BJ (cell line): ENCODE data around the gene CORO2A. TPM values are rescaled to one million over a fixed set of nuclear protein-coding genes. Genes with fewer than 3 reads are reported as not detected.

Source experiments
- CTCF ChIA-PET: fragments of 350-600 bp; formaldehyde crosslinking; extraction: SDS; loops from one replicate; lab custom pipeline; 2021; ENCODE audit warnings: antibody characterized with exemption, inconsistent platforms; lab: Yijun Ruan, JAX
- POLR2A ChIA-PET: fragments of 300-600 bp; sonication (Branson Sonifier 250); formaldehyde crosslinking; extraction: SDS; loops from one replicate; lab custom pipeline; 2021; ENCODE audit warnings: antibody characterized with exemption; lab: Charles Lee
- DNase-seq: peaks from one replicate; pipeline ENCODE4 v3.0.0-alpha.2; 2011; ENCODE audit warnings: low read depth
- H3K27me3 ChIP-seq: 2 replicates; pipeline ENCODE4 v1.6.0; 2011; ENCODE audit warnings: low read length; ENCODE audit not compliant: control insufficient read depth, insufficient read depth
- H3K36me3 ChIP-seq: 2 replicates; pipeline ENCODE4 v1.5.1; 2011; ENCODE audit warnings: low read length; ENCODE audit not compliant: control insufficient read depth, insufficient read depth
- H3K4me3 ChIP-seq: 2 replicates; pipeline ENCODE4 v1.5.1; 2011; ENCODE audit warnings: low read depth, mild to moderate bottlenecking, control low read depth, low read length
- CTCF ChIP-seq: IDR thresholded peaks from 2 replicates; pipeline ENCODE4 v1.5.1; 2011; ENCODE audit warnings: low read depth, mild to moderate bottlenecking, control low read depth, inconsistent platforms, low read length, moderate library complexity; ENCODE audit not compliant: insufficient read depth
- polyA plus RNA-seq: library from polyadenylated mRNA; depleted of rRNA; stranded (reverse); fragments of >200 nt; gene quantifications from 2 replicates; pipeline ENCODE4 v1.2.3, GENCODE V29; 2011

The CORO2A gene
- polyA plus RNA-seq, 1 experiment = 1.5 TPM

- Histone ChIP-seq H3K27me3 (no peaks in the 10 kb centered on the region), H3K4me3 (peak overlapping the region; percentile 17; the same call in 1 of the 2 replicates), H3K36me3 (peaks cover 4% of the 10 kb centered on the region; the same call in 1 of the 2 replicates)
- ChIA-PET POLR2A (no interaction called here), CTCF (no interaction called here)
- no peak for TF ChIP-seq CTCF
- no peak for DNase-seq
Measured at GRCh38 chr9:98087420-98088354, 104.8 kb downstream of the CORO2A start.

- no peak for DNase-seq
- TF ChIP-seq CTCF = no peak
- peaks cover 6% of the 10 kb centered on the region for H3K36me3 ChIP-seq
- H3K4me3 ChIP-seq = no peak overlapping the region
- H3K27me3 ChIP-seq = no peaks in the 10 kb centered on the region
- POLR2A ChIA-PET = no interaction called here
- CTCF ChIA-PET = interaction anchor here (0.7 kb wide), 1 partner anchor 128 kb away, joined by 3 read pairs; no protein-coding TSS in a partner anchor
Measured at GRCh38 chr9:98086461-98086860, 106.0 kb downstream of the CORO2A start.

GRCh38 chr9:98085944-98086343 is 106.5 kb downstream of the CORO2A start:
- no peak for TF ChIP-seq CTCF
- CTCF ChIA-PET = interaction anchor here (0.7 kb wide), 1 partner anchor 127 kb away, joined by 3 read pairs; no protein-coding TSS in a partner anchor

GRCh38 chr9:98085058-98085457 is 107.4 kb downstream of the CORO2A start:
- POLR2A ChIA-PET = no interaction called here
- no peak for TF ChIP-seq CTCF
- CTCF ChIA-PET = interaction anchor here (0.8 to 1.5 kb wide), 3 partner anchors 9 to 15 kb away, joined by 3 to 5 read pairs (median 3); no protein-coding TSS in a partner anchor
- Histone ChIP-seq H3K27me3 (no peaks in the 10 kb centered on the region), H3K4me3 (no peak overlapping the region), H3K36me3 (peaks cover 13% of the 10 kb centered on the region)
- DNase-seq = no peak

More at GRCh38 chr9:98085944-98086343, 106.5 kb downstream of the CORO2A start:
- DNase-seq = no peak
- Histone ChIP-seq H3K4me3 (no peak overlapping the region), H3K36me3 (peaks cover 11% of the 10 kb centered on the region), H3K27me3 (no peaks in the 10 kb centered on the region)
- POLR2A ChIA-PET = no interaction called here

GRCh38 chr9:98084396-98084795 is 108.0 kb downstream of the CORO2A start:
- Histone ChIP-seq H3K27me3 (no peaks in the 10 kb centered on the region), H3K4me3 (no peak overlapping the region), H3K36me3 (peaks cover 15% of the 10 kb centered on the region)
- no peak for TF ChIP-seq CTCF
- ChIA-PET POLR2A (no interaction called here), CTCF (interaction anchor here (0.8 to 1.5 kb wide), 4 partner anchors 10 to 22 kb away, joined by 3 to 5 read pairs (median 3); no protein-coding TSS in a partner anchor)
- DNase-seq = no peak
